Endothelial cell (in vitro differentiated cells): ENCODE measurements around the gene PRRC2C. TPM values are rescaled to one million over a fixed set of nuclear protein-coding genes. Genes with fewer than 3 reads are reported as not detected.

Experiments
- DNase-seq: peaks from one replicate; pipeline ENCODE4 v3.0.0; 2021; ENCODE audit warnings: low spot score
- H3K27ac Mint-ChIP-seq: one replicate; pipeline ENCODE4 v1.8.0; 2021; ENCODE audit warnings: mixed read lengths, inconsistent platforms; ENCODE audit not compliant: unreplicated experiment
- H3K27me3 Mint-ChIP-seq: one replicate; pipeline ENCODE4 v1.8.0; 2021; ENCODE audit warnings: mild to moderate bottlenecking, moderate library complexity, mixed read lengths, inconsistent platforms; ENCODE audit not compliant: unreplicated experiment
- H3K36me3 Mint-ChIP-seq: one replicate; pipeline ENCODE4 v1.8.0; 2021; ENCODE audit warnings: mild to moderate bottlenecking, low read depth, mixed read lengths, inconsistent platforms; ENCODE audit not compliant: unreplicated experiment
- H3K4me1 Mint-ChIP-seq: one replicate; pipeline ENCODE4 v1.8.0; 2021; ENCODE audit warnings: mild to moderate bottlenecking, mixed read lengths, inconsistent platforms; ENCODE audit not compliant: unreplicated experiment
- H3K4me3 Mint-ChIP-seq: one replicate; pipeline ENCODE4 v1.8.0; 2021; ENCODE audit warnings: mild to moderate bottlenecking, mixed read lengths, inconsistent platforms; ENCODE audit not compliant: unreplicated experiment
- H3K9me3 Mint-ChIP-seq: one replicate; pipeline ENCODE4 v1.8.0; 2021; ENCODE audit warnings: mixed read lengths, inconsistent platforms; ENCODE audit not compliant: unreplicated experiment
- CTCF ChIP-seq: fragments of 200-600 bp; sonication (generic); IDR thresholded peaks from one replicate; pipeline ENCODE4 v1.5.0; 2021; ENCODE audit warnings: antibody characterized with exemption; ENCODE audit not compliant: unreplicated experiment
- total RNA-seq: library from RNA; stranded (reverse); fragmentation: NEBNext Ultra II Directional; extraction: Animal tissue kit (Norgen Biotek cat#: 25700); gene quantifications from one replicate; pipeline ENCODE4 v1.2.1, GENCODE V29; 2021; ENCODE audit not compliant: unreplicated experiment

The PRRC2C gene
- total RNA-seq, 1 donor from 2014 or later, result 248 TPM

GRCh38 chr1:171637928-171638576 is 152.7 kb downstream of the PRRC2C start:
- no peak for TF ChIP-seq CTCF
- Mint-ChIP-seq H3K4me3 (no peak overlapping the region), H3K36me3 (no peaks in the 10 kb centered on the region), H3K9me3 (no peaks in the 10 kb centered on the region), H3K4me1 (no peaks in the 10 kb centered on the region), H3K27me3 (no peaks in the 10 kb centered on the region), H3K27ac (no peak overlapping the region)
- no peak for DNase-seq

GRCh38 chr1:171640225-171640624 is 154.9 kb downstream of the PRRC2C start:
- no peak overlapping the region for H3K4me3 Mint-ChIP-seq
- no peaks in the 10 kb centered on the region for H3K9me3 Mint-ChIP-seq
- H3K36me3 Mint-ChIP-seq, result no peaks in the 10 kb centered on the region
- peaks cover 4% of the 10 kb centered on the region for H3K4me1 Mint-ChIP-seq
- no peak for DNase-seq
- H3K27ac Mint-ChIP-seq, result no peak overlapping the region
- H3K27me3 Mint-ChIP-seq, result no peaks in the 10 kb centered on the region
- no peak for TF ChIP-seq CTCF

GRCh38 chr1:171641076-171641864 is 155.9 kb downstream of the PRRC2C start:
- no peak for TF ChIP-seq CTCF
- Mint-ChIP-seq H3K27ac (peak overlapping the region; percentile 2), H3K4me3 (no peak overlapping the region)

GRCh38 chr1:171642197-171642596 is 156.9 kb downstream of the PRRC2C start:
- no peaks in the 10 kb centered on the region for H3K27me3 Mint-ChIP-seq
- no peak for DNase-seq
- no peak overlapping the region for H3K27ac Mint-ChIP-seq
- H3K4me1 Mint-ChIP-seq, result peaks cover 5% of the 10 kb centered on the region
- no peak overlapping the region for H3K4me3 Mint-ChIP-seq
- no peaks in the 10 kb centered on the region for H3K9me3 Mint-ChIP-seq
- no peaks in the 10 kb centered on the region for H3K36me3 Mint-ChIP-seq
- TF ChIP-seq CTCF, result no peak

More at GRCh38 chr1:171641076-171641864, 155.9 kb downstream of the PRRC2C start:
- peaks cover 5% of the 10 kb centered on the region for H3K4me1 Mint-ChIP-seq
- no peak for DNase-seq
- H3K27me3 Mint-ChIP-seq, result no peaks in the 10 kb centered on the region
- no peaks in the 10 kb centered on the region for H3K9me3 Mint-ChIP-seq
- no peaks in the 10 kb centered on the region for H3K36me3 Mint-ChIP-seq

Other genes starting within 250 kb of the PRRC2C start
- gene FMO1, start 237.0 kb upstream of the PRRC2C start, total RNA-seq, result not detected
- gene FMO4, start 171.3 kb upstream of the PRRC2C start, total RNA-seq, result 2.4 TPM
- not detected for gene MYOCOS, start 136.7 kb downstream of the PRRC2C start, total RNA-seq
- not detected for gene MYOC, start 167.2 kb downstream of the PRRC2C start, total RNA-seq